Neutrophil (primary cell): ENCODE measurements around the gene DFFB.

ENCODE experiments used
- H3K27ac ChIP-seq: fragments of 200-600 bp; sonication (generic); 2 replicates; pipeline ENCODE4 v1.5.1; 2016; ENCODE audit warnings: mild to moderate bottlenecking, moderate library complexity
- H3K27me3 ChIP-seq: fragments of 200-600 bp; sonication (generic); 2 replicates; pipeline ENCODE4 v1.6.0; 2016; ENCODE audit warnings: mild to moderate bottlenecking
- H3K36me3 ChIP-seq: fragments of 200-600 bp; sonication (generic); 2 replicates; pipeline ENCODE4 v1.5.1; 2017
- H3K4me1 ChIP-seq, 2 experiments: fragments of 200-600 bp in 1 of 2; sonication (generic) in 1 of 2; 1 replicate in 1 of 2; 2 replicates in 1 of 2; pipeline versions ENCODE4 v1.5.1 to v1.6.1; 2013 to 2016; ENCODE audit warnings: low read depth in 1 of 2, low read length in 1 of 2, mild to moderate bottlenecking in 1 of 2, moderate library complexity in 1 of 2; ENCODE audit not compliant: control insufficient read depth in 1 of 2, insufficient read depth in 1 of 2
- H3K4me3 ChIP-seq, 2 experiments: fragments of 200-600 bp in 1 of 2; sonication (generic) in 1 of 2; 1 replicate in 1 of 2; 2 replicates in 1 of 2; pipeline ENCODE4 v1.5.1; 2013 to 2016; ENCODE audit warnings: low read depth in 1 of 2, low read length in 1 of 2, mild to moderate bottlenecking in 1 of 2, moderate library complexity in 1 of 2
- H3K9me3 ChIP-seq: fragments of 200-600 bp; sonication (generic); 2 replicates; pipeline ENCODE4 v1.5.1; 2016
- CTCF ChIP-seq: fragments of 200-600 bp; sonication (generic); IDR thresholded peaks from 2 replicates; pipeline ENCODE4 v1.5.1; 2016; ENCODE audit warnings: antibody characterized with exemption

DFFB gene

GRCh38 chr1:3931007-3931912 is 74.0 kb downstream of the DFFB start:
- Histone ChIP-seq H3K36me3 (no peaks in the 10 kb centered on the region), H3K9me3 (no peaks in the 10 kb centered on the region), H3K4me1 (no peaks in the 10 kb centered on the region), H3K27me3 (peaks cover 7% of the 10 kb centered on the region), H3K4me3 (no peak overlapping the region), H3K27ac (no peak overlapping the region)
- TF ChIP-seq CTCF = no peak

GRCh38 chr1:3932156-3932919 is 75.1 kb downstream of the DFFB start:
- Histone ChIP-seq H3K9me3 (no peaks in the 10 kb centered on the region), H3K4me3 (no peak overlapping the region), H3K27ac (no peak overlapping the region), H3K27me3 (peaks cover 7% of the 10 kb centered on the region), H3K4me1 (no peaks in the 10 kb centered on the region), H3K36me3 (no peaks in the 10 kb centered on the region)
- TF ChIP-seq CTCF = no peak
